ENCODE data around the gene LIPE.

Gene LIPE

DNA sequence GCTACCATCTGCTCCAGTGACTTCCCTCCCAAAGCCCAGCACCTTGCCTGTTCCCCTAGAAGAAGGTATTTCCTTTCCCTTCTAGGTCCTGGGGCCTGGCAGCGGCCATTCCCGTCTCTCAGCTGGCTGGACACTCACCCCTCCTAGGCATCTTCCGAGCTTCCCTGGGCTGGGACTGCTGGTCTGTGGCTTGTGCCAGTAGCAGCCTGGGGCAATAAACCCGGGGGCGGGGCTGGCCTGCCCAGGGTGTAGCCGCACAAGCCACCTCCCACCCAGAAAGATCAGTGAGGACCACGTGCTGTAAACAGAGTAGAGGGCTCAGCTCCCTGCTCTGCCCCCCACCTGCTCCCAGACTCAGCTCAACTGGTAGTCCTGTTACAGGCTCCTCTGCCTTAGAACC is 15.0 kb downstream of the LIPE start:
- FAIRE-seq: no peak
- TF ChIP-seq CTCF (IDR thresholded peaks at IDR 0.05; ENCODE audit: insufficient read depth, missing control alignments): no peak
- no peak for DNase-seq (ENCODE audit: insufficient read length, low spot score)

DNA sequence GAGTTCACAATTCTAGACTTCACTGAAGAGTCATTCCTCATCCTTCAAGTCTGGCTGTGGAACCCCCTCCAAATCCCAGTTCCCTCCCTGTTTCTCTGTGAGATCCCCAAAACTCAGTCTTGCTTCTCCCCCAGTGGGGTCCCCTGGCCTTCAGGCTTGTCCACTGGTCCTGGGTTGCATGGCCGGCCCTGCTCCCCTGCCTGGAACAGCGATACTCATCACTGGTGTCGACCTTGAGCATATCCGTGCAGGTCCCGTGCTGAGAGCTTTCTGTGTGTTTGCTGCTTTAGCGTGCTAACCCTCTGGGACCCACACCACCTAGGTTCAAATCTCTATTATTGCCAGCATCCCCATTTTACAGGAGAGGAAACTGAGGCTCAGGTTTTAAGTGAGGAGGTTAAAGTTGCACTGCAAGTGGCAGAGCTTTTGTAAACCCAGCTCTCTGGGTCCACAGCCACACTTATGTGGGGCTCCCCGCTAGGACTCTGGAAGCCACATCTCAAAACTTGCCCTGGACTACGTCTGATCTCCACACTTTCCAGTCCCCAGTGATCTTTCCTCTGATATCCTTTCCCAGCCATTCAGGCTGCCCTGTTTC is 15.5 kb downstream of the LIPE start:
- TF ChIP-seq CTCF (IDR thresholded peaks at IDR 0.05; ENCODE audit: insufficient read depth, missing control alignments): no peak
- DNase-seq (ENCODE audit: insufficient read length, low spot score): no peak
- FAIRE-seq: no peak

DNA sequence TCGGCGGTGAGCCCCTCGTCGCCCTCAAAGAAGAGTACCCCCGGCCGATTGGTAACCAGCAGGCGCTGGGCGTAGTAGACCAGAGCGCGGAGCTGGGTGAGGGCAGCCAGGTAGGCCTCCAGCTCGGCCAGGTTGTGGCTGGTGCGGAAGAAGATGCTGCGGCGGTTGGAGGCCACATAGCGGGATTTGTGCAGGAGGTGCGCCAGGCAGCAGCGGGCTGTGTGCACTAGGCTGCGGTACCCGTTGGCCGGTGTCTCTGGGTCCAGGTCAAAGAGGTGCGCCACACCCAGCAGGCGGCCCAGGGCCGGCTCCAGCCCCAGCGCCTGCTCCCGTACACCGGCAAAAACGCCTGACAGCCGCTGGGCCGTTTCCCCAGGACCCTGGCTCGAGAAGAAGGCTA is 16.8 kb downstream of the LIPE start:
- TF ChIP-seq CTCF (IDR thresholded peaks at IDR 0.05; ENCODE audit: insufficient read depth, missing control alignments): no peak
- FAIRE-seq: no peak
- DNase-seq (ENCODE audit: insufficient read length, low spot score): no peak

GRCh38 chr19:42409477-42409876 is 17.7 kb downstream of the LIPE start:
- no peak for FAIRE-seq
- TF ChIP-seq CTCF (IDR thresholded peaks at IDR 0.05; ENCODE audit: insufficient read depth, missing control alignments): no peak
- DNase-seq (ENCODE audit: insufficient read length, low spot score): no peak

- no peak for FAIRE-seq
- no peak for TF ChIP-seq CTCF (IDR thresholded peaks at IDR 0.05; ENCODE audit: insufficient read depth, missing control alignments)
- no peak for DNase-seq (ENCODE audit: insufficient read length, low spot score)
These were observed 19.4 kb downstream of the LIPE start for GRCh38 chr19:42407816-42408175.

- DNase-seq (ENCODE audit: insufficient read length, low spot score): no peak
- FAIRE-seq: no peak
- no peak for TF ChIP-seq CTCF (IDR thresholded peaks at IDR 0.05; ENCODE audit: insufficient read depth, missing control alignments)
These were observed 19.9 kb downstream of the LIPE start for GRCh38 chr19:42407085-42407815.

DNA sequence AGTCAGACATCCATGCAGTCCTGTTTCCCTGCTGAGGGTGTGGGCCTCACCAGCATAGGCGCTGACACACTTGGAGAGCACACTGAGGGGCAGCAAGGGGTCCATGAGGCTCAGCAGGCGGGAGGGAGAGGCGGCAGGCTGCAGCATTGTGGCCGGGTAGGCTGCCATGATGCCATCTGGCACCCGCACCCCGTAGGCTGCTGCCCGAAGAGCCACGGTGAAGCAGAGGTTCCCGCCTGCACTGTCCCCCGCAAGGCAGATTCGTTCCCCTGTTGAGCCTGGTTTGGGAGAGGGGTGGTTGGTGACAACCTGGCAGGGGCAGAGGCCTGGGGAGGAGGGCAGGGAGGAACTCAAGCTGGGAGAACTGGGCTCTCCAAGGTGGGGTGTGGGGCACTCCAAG is 21.1 kb downstream of the LIPE start:
- FAIRE-seq (no peak), DNase-seq (ENCODE audit: insufficient read length, low spot score) (no peak)
- no peak for TF ChIP-seq CTCF (IDR thresholded peaks at IDR 0.05; ENCODE audit: insufficient read depth, missing control alignments)

All from D721Med (cell line).